ENCODE measurements around the gene SCN1A.
"Not testable (repeated sequence)": the region's sequence is repeated elsewhere in the genome, so short reads cannot be mapped to it uniquely, and the experiment has no call there.

Gene SCN1A

GRCh38 chr2:166135152-166135848, 7.5 kb upstream of the SCN1A start:
- no peak for DNase-seq (ENCODE audit: low spot score)

- no peak for DNase-seq (ENCODE audit: low spot score)
Observed at GRCh38 chr2:166134252-166135151, 6.7 kb upstream of the SCN1A start.

- DNase-seq (ENCODE audit: low spot score), result no peak
Observed at GRCh38 chr2:166133653-166134052, 5.8 kb upstream of the SCN1A start.

GRCh38 chr2:166128156-166128505, 311 bp upstream of the SCN1A start:
- no peak for DNase-seq (ENCODE audit: low spot score)

GRCh38 chr2:166126007-166126639, 1.7 kb downstream of the SCN1A start:
- DNase-seq (ENCODE audit: low spot score), result no peak

- DNase-seq (ENCODE audit: low spot score), result no peak
Observed at GRCh38 chr2:166125557-166125956, 2.3 kb downstream of the SCN1A start.

- no peak for DNase-seq (ENCODE audit: low spot score)
Observed at GRCh38 chr2:166118180-166118579, 9.6 kb downstream of the SCN1A start.

- no peak for DNase-seq (ENCODE audit: low spot score)
Observed at GRCh38 chr2:166117491-166117890, 10.3 kb downstream of the SCN1A start.

GRCh38 chr2:166115589-166115988, 12.2 kb downstream of the SCN1A start:
- no peak for DNase-seq (ENCODE audit: low spot score)

- no peak for DNase-seq (ENCODE audit: low spot score)
Observed at GRCh38 chr2:166112193-166112605, 15.6 kb downstream of the SCN1A start.

GRCh38 chr2:166106431-166107015, 21.3 kb downstream of the SCN1A start:
- DNase-seq (ENCODE audit: low spot score), result no peak

GRCh38 chr2:166104773-166105172, 23.0 kb downstream of the SCN1A start:
- DNase-seq (ENCODE audit: low spot score), result no peak

GRCh38 chr2:166104084-166104483, 23.7 kb downstream of the SCN1A start:
- no peak for DNase-seq (ENCODE audit: low spot score)

- not testable (repeated sequence) for DNase-seq (ENCODE audit: low spot score)
Observed at GRCh38 chr2:166103277-166103676, 24.5 kb downstream of the SCN1A start.

GRCh38 chr2:166094325-166094724, 33.5 kb downstream of the SCN1A start:
- DNase-seq (ENCODE audit: low spot score), result no peak

- no peak for DNase-seq (ENCODE audit: low spot score)
Observed at GRCh38 chr2:166092889-166093288, 34.9 kb downstream of the SCN1A start.

GRCh38 chr2:166091439-166091838, 36.4 kb downstream of the SCN1A start:
- DNase-seq (ENCODE audit: low spot score), result no peak

- no peak for DNase-seq (ENCODE audit: low spot score)
Observed at GRCh38 chr2:166090908-166091307, 36.9 kb downstream of the SCN1A start.

- DNase-seq (ENCODE audit: low spot score), result no peak
Observed at GRCh38 chr2:166090346-166090745, 37.5 kb downstream of the SCN1A start.

GRCh38 chr2:166088634-166089033, 39.2 kb downstream of the SCN1A start:
- no peak for DNase-seq (ENCODE audit: low spot score)

- no peak for DNase-seq (ENCODE audit: low spot score)
Observed at GRCh38 chr2:166084301-166084700, 43.5 kb downstream of the SCN1A start.

GRCh38 chr2:166082736-166083135, 45.1 kb downstream of the SCN1A start:
- no peak for DNase-seq (ENCODE audit: low spot score)

GRCh38 chr2:166081852-166082251, 46.0 kb downstream of the SCN1A start:
- DNase-seq (ENCODE audit: low spot score), result no peak

Measured in globus pallidus (tissue), 1 donor.